ENCODE data around the gene MTFR1L. TPM values are rescaled to one million over a fixed set of nuclear protein-coding genes. Genes with fewer than 3 reads are reported as not detected.

MTFR1L gene
- total RNA-seq, 4 donors from 2014 or later: 75.7 to 109 (median 99.2) TPM

DNA sequence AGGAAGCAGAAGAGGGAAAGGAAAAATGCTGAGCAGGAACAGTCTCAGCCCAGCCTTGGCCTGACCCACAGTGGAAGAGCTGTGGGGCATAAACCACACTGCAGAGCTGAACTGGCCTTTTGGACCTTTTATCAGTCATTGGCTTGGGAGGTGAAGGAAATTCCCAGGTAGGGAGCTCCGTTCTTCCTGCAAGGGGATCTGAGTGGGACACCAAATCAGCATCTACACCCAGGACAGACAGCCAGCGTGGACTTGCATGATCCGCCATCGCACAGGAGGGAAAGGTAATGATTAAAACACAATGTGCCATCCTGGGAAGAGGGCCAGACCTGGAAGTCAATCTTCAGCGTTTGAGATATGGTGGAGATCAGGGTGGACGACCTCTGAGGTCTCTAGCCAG lies 1.2 kb upstream of the MTFR1L start:
- H3K27me3 ChIP-seq: no peaks in the 10 kb centered on the region
- no peak for DNase-seq
- no peak overlapping the region for H3K4me3 ChIP-seq (replicated peaks in 1 of 3)
- TF ChIP-seq POLR2A (IDR thresholded peaks at IDR 0.05): no peak
- TF ChIP-seq CTCF (IDR thresholded peaks at IDR 0.05): no peak
- peaks cover 9 to 14% of the 10 kb centered on the region in 2 donors for H3K36me3 ChIP-seq
- peak overlapping the region in 2 of 3 donors; percentile 81 to 90 for H3K27ac ChIP-seq
- peaks cover 29 to 40% of the 10 kb centered on the region in 2 donors for H3K4me1 ChIP-seq
- 65 to 66% methylated on average over 5 to 6 of the region's 6 CpGs for WGBS, 2 donors
- intact Hi-C loops (cut with DNase I): loop anchor here (10.0 kb wide), 2 partner anchors 394 to 584 kb away; partner anchors contain the start of genes RHCE and SYF2
- H3K9me3 ChIP-seq: no peaks in the 10 kb centered on the region

DNA sequence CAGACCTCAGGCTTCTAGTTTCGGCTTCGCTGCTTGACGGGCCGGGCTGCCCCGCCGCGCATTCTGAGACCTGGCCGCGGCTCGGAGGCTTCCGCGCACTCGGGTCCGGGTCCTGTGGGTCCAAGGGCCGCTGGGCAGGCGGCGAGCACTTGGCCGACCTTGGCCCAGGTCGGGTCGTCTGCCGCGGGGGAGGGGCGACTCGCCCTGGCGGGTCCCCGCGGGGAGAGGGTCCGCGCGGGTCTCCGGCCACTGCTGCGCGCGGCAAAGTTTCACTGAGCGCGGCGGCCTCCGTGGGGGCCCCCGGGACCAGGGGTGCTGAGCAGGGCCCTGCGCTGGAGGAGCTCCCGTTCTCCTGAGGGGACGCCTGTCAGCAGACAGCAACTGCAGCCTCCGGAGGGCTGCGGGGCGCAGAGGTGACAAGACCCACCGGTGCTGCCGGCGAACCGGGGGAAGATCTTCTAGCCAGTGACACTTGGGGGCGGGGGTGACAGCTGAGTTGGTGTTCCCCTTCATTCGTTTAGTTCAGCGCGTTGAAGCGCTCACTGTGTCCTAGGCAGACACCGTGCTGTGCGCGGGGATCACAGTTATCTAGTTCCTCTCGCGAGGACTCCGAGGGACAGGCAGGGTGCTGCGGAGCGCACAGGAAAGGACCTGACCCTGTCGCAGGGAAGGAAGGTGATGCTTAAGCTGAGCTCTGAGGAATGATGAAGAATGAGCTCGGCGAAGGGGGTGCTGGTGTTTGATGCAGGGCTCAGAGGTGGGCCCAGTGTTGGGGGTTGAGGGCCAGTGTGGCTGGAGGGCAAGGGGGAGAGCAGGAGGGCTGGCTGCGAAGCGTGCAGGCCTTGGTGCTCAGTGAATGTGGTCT lies 725 bp downstream of the MTFR1L start:
- H3K27ac ChIP-seq: peak overlapping the region; percentile 81 to 93 (median 90)
- DNase-seq: peak; percentile 62 to 66
- H3K27me3 ChIP-seq: no peaks in the 10 kb centered on the region
- 3 to 6% methylated on average over 10 to 21 of the region's 67 CpGs for WGBS, 2 donors
- peaks cover 29 to 40% of the 10 kb centered on the region in 2 donors for H3K4me1 ChIP-seq
- peaks cover 0 to 3% of the 10 kb centered on the region in 2 donors for H3K36me3 ChIP-seq
- TF ChIP-seq CTCF (IDR thresholded peaks at IDR 0.05) (no peak), POLR2A (IDR thresholded peaks at IDR 0.05) (peak in 1 of 2 donors; percentile 51)
- H3K4me3 ChIP-seq (replicated peaks in 1 of 3): peak overlapping the region; percentile 64 to 98 (median 97)
- H3K9me3 ChIP-seq: no peaks in the 10 kb centered on the region
- intact Hi-C loops (cut with DNase I): no loop called here

DNA sequence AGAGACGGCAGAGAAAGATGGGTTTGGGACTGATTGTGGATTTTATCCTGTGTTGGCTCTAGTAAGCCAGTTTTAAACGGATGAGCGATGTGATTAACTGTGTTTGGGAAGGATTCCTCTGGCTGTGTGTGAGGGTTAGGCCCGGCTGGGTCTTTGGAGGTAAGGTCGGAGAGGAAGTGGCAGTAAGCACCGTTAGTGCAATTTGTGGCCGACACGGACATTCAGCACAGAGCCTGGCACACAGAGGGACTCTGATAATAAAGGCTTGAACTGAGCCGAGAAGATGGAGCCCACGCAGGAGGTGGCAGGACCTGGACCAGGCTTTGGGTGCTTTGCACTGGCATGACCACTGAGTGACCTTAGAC lies 1.3 kb downstream of the MTFR1L start:
- Histone ChIP-seq H3K27ac (peak overlapping the region; percentile 81 to 93 (median 90)), H3K36me3 (peaks cover 0 to under 1% of the 10 kb centered on the region in 2 donors), H3K27me3 (no peaks in the 10 kb centered on the region), H3K4me3 (replicated peaks in 1 of 3) (peak overlapping the region; percentile 64 to 98 (median 97)), H3K4me1 (peaks cover 29 to 40% of the 10 kb centered on the region in 2 donors), H3K9me3 (no peaks in the 10 kb centered on the region)
- TF ChIP-seq CTCF (IDR thresholded peaks at IDR 0.05): no peak
- no peak for TF ChIP-seq POLR2A (IDR thresholded peaks at IDR 0.05)
- no peak for DNase-seq
- 42 to 45% methylated on average over 10 of the region's 10 CpGs for WGBS, 2 donors
- intact Hi-C loops (cut with DNase I): no loop called here

DNA sequence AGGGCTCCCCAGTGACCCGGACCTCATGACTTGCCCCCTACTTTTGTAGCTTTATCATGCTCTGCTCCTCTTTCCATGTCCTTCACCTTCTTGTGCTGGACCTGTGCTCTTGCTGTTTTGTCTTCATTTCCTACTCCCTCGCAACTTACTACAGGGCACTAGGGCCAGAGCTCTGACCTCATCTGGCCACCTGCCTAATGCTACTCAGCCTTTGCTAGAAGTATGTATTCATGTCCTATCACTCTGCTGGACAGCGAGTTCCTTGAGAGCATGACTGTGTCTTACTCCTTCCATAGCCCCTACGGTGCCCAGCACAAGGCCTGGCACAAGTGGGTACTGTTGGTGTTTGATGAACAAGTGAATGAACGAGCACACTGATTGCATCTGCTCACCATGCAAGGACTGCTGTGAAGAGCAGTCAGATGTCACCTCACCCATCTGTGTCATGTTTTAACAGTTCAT lies 1.9 kb downstream of the MTFR1L start:
- DNase-seq: peak; percentile 66 to 68
- Histone ChIP-seq H3K27me3 (no peaks in the 10 kb centered on the region), H3K4me1 (peaks cover 29 to 40% of the 10 kb centered on the region in 2 donors), H3K9me3 (no peaks in the 10 kb centered on the region), H3K36me3 (peaks cover 5 to 6% of the 10 kb centered on the region in 2 donors), H3K27ac (peak overlapping the region in 2 of 3 donors; percentile 22 to 81), H3K4me3 (replicated peaks in 1 of 3) (no peak overlapping the region)
- TF ChIP-seq CTCF (IDR thresholded peaks at IDR 0.05) (no peak), POLR2A (IDR thresholded peaks at IDR 0.05) (peak in 1 of 2 donors; percentile 15)
- 54 to 56% methylated on average over 5 of the region's 5 CpGs for WGBS, 2 donors
- intact Hi-C loops (cut with DNase I): no loop called here

DNA sequence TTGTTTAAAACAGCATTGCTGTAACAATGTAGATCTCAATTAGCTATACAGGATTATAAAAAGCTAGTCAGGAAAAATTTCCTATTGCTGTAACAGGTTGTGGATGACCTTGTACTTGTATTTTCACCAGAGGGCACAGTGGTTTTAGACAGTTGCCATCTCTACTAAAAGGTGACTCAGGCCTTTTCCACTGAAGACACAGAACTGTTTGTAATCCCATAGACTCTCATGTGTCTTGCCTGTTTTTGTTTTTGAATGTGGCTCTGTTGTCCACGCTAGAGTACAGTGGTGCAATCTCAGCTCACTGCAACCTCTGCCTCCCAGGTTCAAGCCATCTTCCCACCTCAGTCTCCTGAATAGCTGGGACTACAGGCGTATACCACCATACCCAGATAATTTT lies 5.9 kb downstream of the MTFR1L start:
- TF ChIP-seq POLR2A (IDR thresholded peaks at IDR 0.05) (no peak), CTCF (IDR thresholded peaks at IDR 0.05) (no peak)
- Histone ChIP-seq H3K27me3 (no peaks in the 10 kb centered on the region), H3K4me3 (replicated peaks in 1 of 3) (no peak overlapping the region), H3K36me3 (peaks cover 43 to 44% of the 10 kb centered on the region in 2 donors), H3K9me3 (no peaks in the 10 kb centered on the region), H3K4me1 (peaks cover 19 to 23% of the 10 kb centered on the region in 2 donors), H3K27ac (no peak overlapping the region)
- intact Hi-C loops (cut with DNase I): no loop called here
- 92 to 96% methylated on average over 2 of the region's 2 CpGs for WGBS, 2 donors
- no peak for DNase-seq

All from thyroid gland (tissue), 4 donors.